ENCODE measurements around the gene SLC16A6.
A peak's percentile ranks its signal among the peaks of the same experiment; 100 is the strongest.
"Not testable (repeated sequence)": the region's sequence is repeated elsewhere in the genome, so short reads cannot be mapped to it uniquely, and the experiment has no call there.

The SLC16A6 gene

DNA sequence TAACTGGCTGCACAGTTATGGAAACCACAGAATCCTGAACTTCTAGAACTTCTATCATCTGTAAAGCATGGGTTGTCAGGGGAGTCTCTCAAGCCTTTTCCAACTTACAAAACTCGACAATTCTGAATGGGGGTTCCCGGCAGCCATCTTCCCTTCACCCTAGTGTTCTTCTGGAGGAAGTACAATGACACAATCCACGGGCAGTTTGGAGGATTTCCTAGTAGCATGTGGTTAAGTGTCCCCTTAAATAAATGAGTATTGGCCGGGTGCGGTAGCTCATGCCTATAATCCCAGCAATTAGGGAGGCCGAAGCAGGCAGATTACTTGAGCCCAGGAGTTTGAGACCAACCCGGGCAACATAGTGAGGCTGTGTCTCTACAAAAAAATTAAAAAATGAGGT is 2.1 kb downstream of the SLC16A6 start:
- no peak for DNase-seq

GRCh38 chr17:68288375-68288774 is 2.6 kb downstream of the SLC16A6 start:
- no peak for DNase-seq

DNA sequence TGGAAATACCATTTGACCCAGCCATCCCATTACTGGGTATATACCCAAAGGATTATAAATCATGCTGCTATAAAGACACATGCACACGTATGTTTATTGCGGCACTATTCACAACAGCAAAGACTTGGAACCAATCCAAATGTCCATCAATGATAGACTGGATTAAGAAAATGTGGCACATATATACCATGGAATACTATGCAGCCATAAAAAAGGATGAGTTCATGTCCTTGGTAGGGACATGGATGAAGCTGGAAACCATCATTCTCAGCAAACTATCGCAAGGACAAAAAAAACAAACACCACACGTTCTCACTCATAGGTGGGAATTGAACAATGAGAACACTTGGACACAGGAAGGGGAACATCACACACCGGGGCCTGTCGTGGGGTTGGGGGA is 9.0 kb downstream of the SLC16A6 start:
- not testable (repeated sequence) for DNase-seq

GRCh38 chr17:68277807-68278206 is 13.1 kb downstream of the SLC16A6 start:
- DNase-seq = no peak

DNA sequence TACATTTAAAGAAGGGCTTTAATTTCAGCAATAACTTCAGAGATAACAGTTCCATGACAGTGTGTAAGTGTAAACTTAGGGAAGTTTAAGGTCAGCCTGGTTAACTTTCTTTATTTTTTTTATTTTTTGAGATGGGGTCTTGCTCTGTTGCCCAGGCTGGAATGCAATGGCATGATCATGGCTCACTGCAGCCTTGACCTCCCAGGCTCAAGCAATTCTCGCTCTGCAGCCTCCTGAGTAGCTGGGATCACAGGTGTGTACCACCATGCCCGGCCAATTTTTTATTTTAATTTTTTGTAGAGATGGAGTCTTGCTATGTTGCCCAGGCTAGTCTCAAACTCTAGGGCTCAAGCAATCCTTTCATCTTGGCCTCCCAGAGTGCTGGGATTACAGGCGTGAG is 14.6 kb downstream of the SLC16A6 start:
- not testable (repeated sequence) for DNase-seq

DNA sequence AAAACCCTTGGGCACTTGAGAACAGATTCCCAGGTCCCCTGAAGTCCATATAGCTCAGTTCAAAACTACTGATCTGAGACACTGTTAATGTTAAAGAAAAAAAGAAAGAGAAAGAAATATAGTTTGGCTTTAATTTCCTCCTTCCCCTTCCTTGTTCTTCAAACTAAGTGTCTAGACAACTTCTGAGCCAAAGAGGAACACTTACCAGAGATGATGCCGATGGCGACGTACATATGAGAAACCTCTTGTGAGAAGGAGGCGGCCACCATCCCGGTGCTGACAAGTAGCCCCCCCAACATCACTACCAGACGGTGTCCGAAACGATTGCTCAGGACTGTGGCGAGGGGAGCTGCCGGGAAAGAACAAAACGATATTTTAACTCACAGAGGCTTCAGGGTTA is 17.2 kb downstream of the SLC16A6 start:
- DNase-seq = no peak

- DNase-seq = not testable (repeated sequence)
Measured at GRCh38 chr17:68265833-68266232, 25.1 kb downstream of the SLC16A6 start.

- peak in 1 of 2 donors; percentile 25 for DNase-seq
Measured at GRCh38 chr17:68263101-68263681, 27.7 kb downstream of the SLC16A6 start.

- not testable (repeated sequence) for DNase-seq
Measured at GRCh38 chr17:68262467-68262866, 28.5 kb downstream of the SLC16A6 start.

DNA sequence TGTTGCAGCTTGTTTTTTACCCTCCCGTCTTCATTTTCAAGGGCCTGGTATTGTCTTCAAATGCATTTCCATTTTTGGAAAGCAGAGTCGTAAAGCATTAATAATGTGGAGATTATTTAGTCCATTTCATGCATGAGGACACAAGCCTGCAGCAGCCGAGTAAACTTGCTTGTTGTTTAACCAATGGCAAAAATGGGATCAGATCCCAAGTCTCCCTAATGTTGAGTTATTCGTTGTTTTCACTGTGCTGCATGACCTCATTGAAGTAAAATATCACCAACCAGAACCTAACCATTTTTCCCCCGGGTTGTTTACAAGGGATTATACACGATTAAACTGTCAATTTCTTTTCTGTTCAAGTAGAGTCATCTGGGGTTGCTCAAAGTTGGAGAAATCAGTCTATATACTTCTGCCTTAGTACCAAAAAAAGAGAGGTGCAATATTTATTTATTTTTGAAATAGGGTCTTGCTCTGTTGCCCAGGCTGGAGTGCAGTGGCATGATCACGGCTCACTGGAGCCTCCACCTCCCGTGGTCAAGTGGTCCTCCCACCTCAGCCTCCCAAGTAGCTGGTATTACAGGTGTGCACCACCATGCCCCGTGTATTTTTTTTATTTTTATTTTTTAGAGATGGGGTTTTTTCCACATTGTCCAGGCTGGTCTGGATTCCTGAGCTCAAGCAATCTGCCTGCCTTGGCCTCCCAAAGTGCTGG is 30.7 kb downstream of the SLC16A6 start:
- DNase-seq = no peak

- not testable (repeated sequence) for DNase-seq
Measured at GRCh38 chr17:68259648-68259951, 31.3 kb downstream of the SLC16A6 start.

DNA sequence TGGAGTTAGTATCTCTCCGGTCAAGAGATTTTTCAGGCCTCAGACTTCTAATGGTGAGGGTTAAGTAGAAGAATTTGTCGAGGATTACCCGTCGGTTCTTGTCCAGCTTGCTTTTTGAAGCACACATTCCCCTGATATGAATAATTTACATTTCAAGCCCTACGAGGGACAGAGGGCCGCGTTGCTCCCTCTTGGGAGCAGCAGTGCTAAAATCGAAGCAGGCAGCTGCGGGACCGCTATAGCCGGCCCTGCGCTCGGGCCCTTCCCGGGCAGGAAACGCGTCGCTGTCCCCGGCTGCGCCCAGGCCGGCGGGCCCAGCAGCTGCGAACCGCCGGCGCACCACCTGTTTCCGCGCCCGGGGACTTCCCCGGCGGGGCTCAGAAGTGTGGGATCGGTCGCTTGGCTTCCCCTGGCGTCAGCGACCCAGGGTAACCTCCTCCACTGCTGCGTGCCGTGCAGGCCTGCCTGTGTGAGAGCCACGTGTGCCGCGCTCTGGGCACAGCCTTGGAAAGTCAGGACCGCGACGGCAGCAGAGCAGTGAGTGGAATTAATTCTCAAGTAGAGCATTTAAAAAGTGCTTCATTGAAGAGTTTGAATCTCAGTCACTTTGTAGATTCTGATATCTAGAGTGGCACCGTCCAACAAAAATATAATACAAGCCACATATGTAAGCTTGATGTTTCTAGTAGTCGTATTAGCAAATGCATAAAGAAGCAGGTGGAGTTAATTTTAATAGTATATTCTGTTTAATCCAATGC is 31.9 kb downstream of the SLC16A6 start:
- DNase-seq = peak; percentile 54 to 76

- DNase-seq = no peak
Measured at GRCh38 chr17:68257934-68258333, 33.0 kb downstream of the SLC16A6 start.

GRCh38 chr17:68256701-68257100 is 34.2 kb downstream of the SLC16A6 start:
- not testable (repeated sequence) for DNase-seq

GRCh38 chr17:68255731-68256538 is 35.0 kb downstream of the SLC16A6 start:
- peak in 1 of 2 donors; percentile 25 for DNase-seq

GRCh38 chr17:68255151-68255550 is 35.8 kb downstream of the SLC16A6 start:
- DNase-seq = no peak

DNA sequence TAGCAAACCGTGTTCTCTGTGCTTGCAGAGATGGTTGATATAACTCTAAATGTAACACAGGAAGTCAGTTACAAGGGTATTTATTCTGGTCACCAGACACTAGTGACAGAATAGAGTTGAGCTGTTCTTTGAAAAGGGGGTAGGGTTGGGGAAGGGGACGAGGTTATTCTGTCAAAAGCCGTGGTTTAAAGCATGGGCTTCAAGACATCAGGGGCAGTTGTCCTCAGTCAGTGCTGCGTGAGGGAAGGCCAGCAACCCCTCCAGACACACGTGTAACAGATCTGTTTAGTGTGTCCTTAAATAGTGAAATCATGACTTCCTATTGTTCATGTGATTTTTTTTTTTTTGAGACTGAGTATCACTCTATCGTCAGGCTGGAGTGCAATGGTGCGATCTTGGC is 37.5 kb downstream of the SLC16A6 start:
- DNase-seq = peak in 1 of 2 donors; percentile 11

DNA sequence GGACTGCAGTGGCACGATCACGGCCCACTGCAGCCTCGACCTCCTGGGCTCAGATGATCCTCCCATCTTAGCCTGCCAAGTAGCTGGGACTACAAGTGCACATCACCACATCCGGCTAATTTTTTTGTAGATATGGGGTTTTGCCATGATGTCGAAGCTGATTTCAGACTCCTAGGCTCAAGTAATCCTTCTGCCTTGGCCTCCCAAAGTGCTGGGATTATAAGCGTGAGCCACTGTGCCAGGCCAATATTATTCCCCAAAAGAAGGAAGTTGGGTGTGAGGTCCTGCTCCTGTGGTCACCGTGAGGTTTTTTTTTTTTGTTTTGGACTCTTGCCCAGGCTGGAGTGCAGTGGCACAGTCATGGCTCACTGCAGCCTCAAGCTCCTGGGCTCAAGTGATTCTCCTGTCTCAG is 41.6 kb downstream of the SLC16A6 start:
- no peak for DNase-seq

- peak; percentile 45 to 47 for DNase-seq
Measured at GRCh38 chr17:68248891-68249290, 42.0 kb downstream of the SLC16A6 start.

GRCh38 chr17:68248199-68248825 is 42.6 kb downstream of the SLC16A6 start:
- DNase-seq = peak in 1 of 2 donors; percentile 12

DNA sequence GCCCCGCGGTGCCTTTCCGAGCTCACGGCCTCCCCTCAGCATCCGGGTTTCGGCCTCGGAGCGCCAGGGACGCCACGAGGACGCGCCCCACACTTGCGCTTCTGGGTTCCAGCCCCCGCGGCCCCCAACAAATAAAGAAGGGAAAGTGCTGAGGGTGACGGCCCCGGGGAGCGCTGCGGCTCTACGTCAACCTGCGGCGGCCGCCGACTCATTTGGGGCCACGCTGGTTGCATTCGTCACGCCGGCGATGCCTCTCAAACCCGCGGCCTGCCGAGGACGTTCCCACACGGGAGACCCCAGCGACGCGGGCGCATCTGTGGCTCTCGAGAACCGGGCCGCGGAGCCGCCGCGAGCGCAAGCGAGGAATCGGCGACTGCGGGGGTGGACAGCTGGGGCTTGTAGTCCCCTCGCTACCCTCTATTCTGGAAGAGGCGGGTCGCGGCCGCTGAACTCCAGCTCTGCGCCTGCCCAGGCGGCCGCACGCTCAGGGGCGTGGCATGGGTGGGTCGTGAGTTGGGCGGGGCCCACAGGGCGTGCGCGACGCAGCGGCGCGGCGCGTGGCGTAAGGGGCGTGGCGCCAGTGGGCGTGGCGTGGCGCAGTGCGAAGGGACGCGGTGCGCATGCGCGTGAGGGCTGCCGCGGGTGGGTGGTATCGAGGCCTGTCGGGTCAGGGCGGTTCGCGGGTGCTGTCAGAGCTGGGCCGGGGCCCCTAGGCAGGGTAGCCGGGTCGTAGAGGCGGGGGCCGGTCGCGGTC is 43.3 kb downstream of the SLC16A6 start, which contains the start of gene AMZ2:
Gene AMZ2, plus strand, starts transcription at position 599 of the 754 bp plus-strand sequence. CDS start 2,145 bp downstream, outside the sequence.
- peak; percentile 97 for DNase-seq

Measured in activated CD4-positive, alpha-beta T cell treated with anti-CD3 and anti-CD28 coated beads for 4 hours (primary cell).